Measurements from ENCODE around the gene SLCO4A1. TPM values are rescaled to one million over a fixed set of nuclear protein-coding genes. Genes with fewer than 3 reads are reported as not detected.

Gene SLCO4A1
- total and polyA plus RNA-seq, 5 donors = 4.1 to 15.5 (median 5.9) TPM

Other genes starting within 250 kb of the SLCO4A1 start
- 10 to 100 TPM; 12.3 to 29.4 (median 16.3) TPM for gene CABLES2, start 235.2 kb upstream of the SLCO4A1 start, total RNA-seq
- gene CABLES2, start 235.2 kb upstream of the SLCO4A1 start, polyA plus RNA-seq = 10.9 TPM
- gene RBBP8NL, start 215.0 kb upstream of the SLCO4A1 start, total RNA-seq = not detected
- not detected for gene RBBP8NL, start 215.0 kb upstream of the SLCO4A1 start, polyA plus RNA-seq
- 1 to 10 TPM; 2.3 to 3.1 (median 2.5) TPM for gene GATA5, start 166.5 kb upstream of the SLCO4A1 start, total RNA-seq
- 1.5 TPM for gene GATA5, start 166.5 kb upstream of the SLCO4A1 start, polyA plus RNA-seq
- under 1 TPM in 1 of 4 donors, not detected in 3; 0.06 TPM for gene NTSR1, start 66.3 kb downstream of the SLCO4A1 start, total RNA-seq
- not detected for gene NTSR1, start 66.3 kb downstream of the SLCO4A1 start, polyA plus RNA-seq
- gene MRGBP, start 154.0 kb downstream of the SLCO4A1 start, total RNA-seq = 10 to 100 TPM in 1 of 4 donors, 1 to 10 TPM in 3; 8.3 to 10.9 (median 8.6) TPM
- 12.1 TPM for gene MRGBP, start 154.0 kb downstream of the SLCO4A1 start, polyA plus RNA-seq
- gene OGFR, start 162.3 kb downstream of the SLCO4A1 start, total RNA-seq = 10 to 100 TPM; 21.0 to 29.6 (median 24.2) TPM
- gene OGFR, start 162.3 kb downstream of the SLCO4A1 start, polyA plus RNA-seq = 26.6 TPM
- gene COL9A3, start 174.5 kb downstream of the SLCO4A1 start, total RNA-seq = 1 to 10 TPM; 4.3 to 6.9 (median 5.6) TPM
- 13.0 TPM for gene COL9A3, start 174.5 kb downstream of the SLCO4A1 start, polyA plus RNA-seq
- 1 to 10 TPM; 7.8 to 9.9 (median 8.2) TPM for gene TCFL5, start 219.3 kb downstream of the SLCO4A1 start, total RNA-seq
- gene TCFL5, start 219.3 kb downstream of the SLCO4A1 start, polyA plus RNA-seq = 5.2 TPM